ENCODE measurements around the gene CCDC116.

The CCDC116 gene

GRCh38 chr22:21682385-21683175 is 50.0 kb downstream of the CCDC116 start:
- no peak for DNase-seq

GRCh38 chr22:21683401-21683811 is 50.8 kb downstream of the CCDC116 start:
- no peak for DNase-seq

GRCh38 chr22:21684492-21685163 is 52.1 kb downstream of the CCDC116 start:
- no peak for DNase-seq

- no peak for DNase-seq
Observed at GRCh38 chr22:21685164-21685513, 52.6 kb downstream of the CCDC116 start.

- DNase-seq: no peak
Observed at GRCh38 chr22:21686193-21686608, 53.6 kb downstream of the CCDC116 start.

Data from CD4-positive, alpha-beta T cell treated with Interleukin-4 for 4 hours (primary cell).